ENCODE results near the gene HLA-DRB5. TPM values are rescaled to one million over a fixed set of nuclear protein-coding genes. Genes with fewer than 3 reads are reported as not detected.

HLA-DRB5 gene
- total and polyA plus RNA-seq, 8 donors = 0.38 to 42.9 (median 8.2) TPM; not detected in 2

- ATAC-seq (peak in 2 of 4 donors; percentile 12 to 43), DNase-seq (no peak), FAIRE-seq (no peak)
- no peaks in the 10 kb centered on the region for H3K36me3 ChIP-seq
- no peaks in the 10 kb centered on the region for H3K4me1 ChIP-seq
- no peaks in the 10 kb centered on the region for H3K27me3 ChIP-seq
- no peak overlapping the region for H3K4me3 ChIP-seq
- WGBS, 2 donors = 0 to 4% methylated on average over 9 to 11 of the region's 13 CpGs
- H3K27ac ChIP-seq = no peak overlapping the region
- TF ChIP-seq CTCF (IDR thresholded peaks at IDR 0.05) = no peak
- intact Hi-C loops (cut with DNase I) = no loop called here
- no peaks in the 10 kb centered on the region for H3K9me3 ChIP-seq
These were observed 28.5 kb upstream of the HLA-DRB5 start for GRCh38 chr6:32558426-32559057.

- H3K27me3 ChIP-seq = no peaks in the 10 kb centered on the region
- intact Hi-C loops (cut with DNase I) = no loop called here
- H3K36me3 ChIP-seq = no peaks in the 10 kb centered on the region
- no peak for TF ChIP-seq CTCF (IDR thresholded peaks at IDR 0.05)
- WGBS, 2 donors = 49 to 84% methylated on average over 5 to 8 of the region's 9 CpGs
- DNase-seq (no peak), ATAC-seq (no peak), FAIRE-seq (no peak)
- H3K4me3 ChIP-seq = no peak overlapping the region
- no peaks in the 10 kb centered on the region for H3K9me3 ChIP-seq
- no peak overlapping the region for H3K27ac ChIP-seq
- H3K4me1 ChIP-seq = no peaks in the 10 kb centered on the region
These were observed 24.3 kb upstream of the HLA-DRB5 start for GRCh38 chr6:32554116-32554965.

GRCh38 chr6:32553037-32553742, 23.1 kb upstream of the HLA-DRB5 start:
- no peak for FAIRE-seq
- 31 to 37% methylated on average over 4 of the region's 5 CpGs for WGBS, 2 donors

GRCh38 chr6:32551410-32551809, 21.3 kb upstream of the HLA-DRB5 start:
- no peaks in the 10 kb centered on the region for H3K4me1 ChIP-seq
- ATAC-seq = no peak
- no peak for FAIRE-seq

More at GRCh38 chr6:32553037-32553742, 23.1 kb upstream of the HLA-DRB5 start:
- Histone ChIP-seq H3K4me1 (no peaks in the 10 kb centered on the region), H3K36me3 (no peaks in the 10 kb centered on the region), H3K27me3 (no peaks in the 10 kb centered on the region), H3K9me3 (no peaks in the 10 kb centered on the region), H3K27ac (no peak overlapping the region), H3K4me3 (no peak overlapping the region)
- no peak for DNase-seq
- TF ChIP-seq CTCF (IDR thresholded peaks at IDR 0.05) = no peak
- intact Hi-C loops (cut with DNase I) = no loop called here
- ATAC-seq = no peak

More at GRCh38 chr6:32551410-32551809, 21.3 kb upstream of the HLA-DRB5 start:
- 27 to 35% methylated on average over 4 to 5 of the region's 5 CpGs for WGBS, 2 donors
- DNase-seq = no peak
- Histone ChIP-seq H3K9me3 (no peaks in the 10 kb centered on the region), H3K4me3 (no peak overlapping the region), H3K27me3 (no peaks in the 10 kb centered on the region), H3K36me3 (no peaks in the 10 kb centered on the region), H3K27ac (no peak overlapping the region)
- intact Hi-C loops (cut with DNase I) = no loop called here
- no peak for TF ChIP-seq CTCF (IDR thresholded peaks at IDR 0.05)

Data from pancreas (tissue), 10 donors.